Measurements from ENCODE around the gene MEIKIN.

DNA sequence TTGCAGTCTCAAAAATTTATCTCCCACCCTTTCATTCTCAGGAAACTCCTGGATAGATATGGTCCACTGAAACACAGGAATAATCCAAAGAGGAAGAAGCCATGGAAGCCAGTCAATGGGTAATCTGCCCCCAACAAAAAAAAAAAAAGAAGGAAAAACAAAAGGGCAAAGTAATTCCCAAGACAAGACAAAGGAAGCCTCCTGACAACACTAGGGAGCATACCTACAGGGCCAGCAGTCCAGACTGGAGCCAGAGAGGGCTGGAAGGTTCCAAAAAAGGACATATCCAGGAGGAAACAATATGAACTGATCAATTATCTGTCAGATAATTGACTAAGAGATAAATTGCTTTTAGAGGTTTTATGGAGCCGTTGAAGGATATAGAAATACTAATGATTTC is 161.6 kb downstream of the MEIKIN start:
- TF ChIP-seq YY1 (IDR thresholded peaks at IDR 0.05; ENCODE audit: insufficient read depth, insufficient read length), result no peak
- no peak for TF ChIP-seq ZNF274 (IDR thresholded peaks at IDR 0.05; ENCODE audit: low read depth, low read length)
- TF ChIP-seq SUZ12 (IDR thresholded peaks at IDR 0.05; ENCODE audit: extremely low read depth, insufficient read depth, insufficient read length), result no peak

Measured in NT2/D1 (cell line).